ENCODE measurements around the gene FGD3.

FGD3 gene

GRCh38 chr9:93001031-93001430 lies 53.7 kb downstream of the FGD3 start:
- Histone ChIP-seq H3K4me3 (ENCODE audit: low read depth in 1 of 2, low read length in 2 of 2) (no peak overlapping the region), H3K36me3 (ENCODE audit: control insufficient read depth in 1 of 2, insufficient read depth in 2 of 2, low read length in 2 of 2) (peaks cover 0 to 3% of the 10 kb centered on the region in 2 donors), H3K4me1 (ENCODE audit: control insufficient read depth in 1 of 2, insufficient read depth in 2 of 2, low read length in 2 of 2) (no peaks in the 10 kb centered on the region), H3K27ac (ENCODE audit: low read length) (no peak overlapping the region), H3K27me3 (ENCODE audit: low read depth, low read length) (no peaks in the 10 kb centered on the region), H3K9me3 (ENCODE audit: control insufficient read depth in 1 of 2, low read length in 2 of 2) (no peaks in the 10 kb centered on the region)

DNA sequence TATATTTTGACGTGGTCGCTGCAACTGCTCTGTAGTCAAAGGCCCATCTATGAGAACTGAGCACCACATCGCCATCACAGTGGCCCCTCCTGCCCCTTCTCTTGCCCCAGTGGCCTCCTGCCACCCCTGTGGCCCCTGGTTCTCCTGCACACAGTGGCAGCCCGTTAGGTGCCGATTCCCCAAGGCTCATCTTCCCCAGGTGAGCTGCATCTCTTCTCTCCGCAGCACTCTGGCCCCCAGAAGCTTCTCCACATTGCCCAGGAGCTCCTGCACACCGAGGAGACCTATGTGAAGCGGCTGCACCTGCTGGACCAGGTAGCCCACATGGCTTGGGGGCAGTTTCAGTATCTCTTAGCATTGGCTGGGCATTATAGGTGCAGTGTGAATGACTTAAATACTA lies 55.4 kb downstream of the FGD3 start:
- H3K9me3 ChIP-seq (ENCODE audit: control insufficient read depth in 1 of 2, low read length in 2 of 2): no peaks in the 10 kb centered on the region
- peaks cover 0 to 3% of the 10 kb centered on the region in 2 donors for H3K36me3 ChIP-seq (ENCODE audit: control insufficient read depth in 1 of 2, insufficient read depth in 2 of 2, low read length in 2 of 2)
- H3K4me3 ChIP-seq (ENCODE audit: low read depth in 1 of 2, low read length in 2 of 2): no peak overlapping the region
- H3K4me1 ChIP-seq (ENCODE audit: control insufficient read depth in 1 of 2, insufficient read depth in 2 of 2, low read length in 2 of 2): no peaks in the 10 kb centered on the region
- no peaks in the 10 kb centered on the region for H3K27me3 ChIP-seq (ENCODE audit: low read depth, low read length)
- H3K27ac ChIP-seq (ENCODE audit: low read length): no peak overlapping the region

DNA sequence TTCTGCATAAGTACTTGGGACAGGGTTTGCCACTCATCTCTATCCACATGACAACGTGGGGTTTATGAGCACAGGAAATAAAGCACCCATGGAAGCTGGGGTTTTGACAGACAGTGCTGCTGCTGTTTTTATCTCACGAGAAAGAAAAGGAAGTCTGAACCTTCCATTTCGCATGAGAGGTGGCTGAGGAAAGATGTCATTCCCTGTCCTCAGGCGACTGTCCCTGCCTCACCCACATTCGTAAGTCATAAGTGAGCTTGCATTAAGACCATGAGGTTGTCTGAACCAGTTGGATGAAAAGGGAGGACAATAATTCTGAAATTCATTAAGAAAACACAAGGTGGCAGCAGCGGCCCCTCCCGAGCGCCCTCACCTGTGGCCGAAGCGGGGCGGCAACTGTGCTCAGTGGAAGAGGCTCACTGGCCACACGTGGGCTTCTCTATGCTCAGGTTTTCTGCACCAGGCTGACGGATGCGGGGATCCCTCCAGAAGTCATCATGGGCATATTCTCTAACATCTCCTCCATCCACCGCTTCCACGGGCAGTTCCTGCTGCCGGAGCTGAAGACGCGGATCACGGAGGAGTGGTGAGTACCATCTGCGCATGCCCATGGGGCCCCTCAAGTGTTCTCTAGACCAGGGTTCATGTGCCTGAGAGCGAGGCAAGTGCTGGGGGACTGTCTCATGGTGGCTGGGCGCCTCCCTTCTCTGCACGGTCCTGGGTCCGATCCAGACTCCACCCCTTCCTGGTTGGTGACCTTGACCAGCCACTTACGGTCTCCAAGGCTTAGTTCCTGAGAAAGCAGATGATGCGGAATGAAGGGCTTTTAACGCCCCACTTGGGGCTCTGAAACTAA lies 56.5 kb downstream of the FGD3 start:
- no peaks in the 10 kb centered on the region for H3K27me3 ChIP-seq (ENCODE audit: low read depth, low read length)
- peaks cover 0 to 5% of the 10 kb centered on the region in 2 donors for H3K36me3 ChIP-seq (ENCODE audit: control insufficient read depth in 1 of 2, insufficient read depth in 2 of 2, low read length in 2 of 2)
- H3K4me3 ChIP-seq (ENCODE audit: low read depth in 1 of 2, low read length in 2 of 2): peak overlapping the region in 1 of 2 donors; percentile 41
- H3K9me3 ChIP-seq (ENCODE audit: control insufficient read depth in 1 of 2, low read length in 2 of 2): no peaks in the 10 kb centered on the region
- no peak overlapping the region for H3K27ac ChIP-seq (ENCODE audit: low read length)
- H3K4me1 ChIP-seq (ENCODE audit: control insufficient read depth in 1 of 2, insufficient read depth in 2 of 2, low read length in 2 of 2): no peaks in the 10 kb centered on the region

GRCh38 chr9:93004561-93004960 lies 57.2 kb downstream of the FGD3 start:
- peaks cover 0 to 5% of the 10 kb centered on the region in 2 donors for H3K36me3 ChIP-seq (ENCODE audit: control insufficient read depth in 1 of 2, insufficient read depth in 2 of 2, low read length in 2 of 2)
- H3K4me1 ChIP-seq (ENCODE audit: control insufficient read depth in 1 of 2, insufficient read depth in 2 of 2, low read length in 2 of 2): no peaks in the 10 kb centered on the region
- H3K4me3 ChIP-seq (ENCODE audit: low read depth in 1 of 2, low read length in 2 of 2): no peak overlapping the region
- H3K27me3 ChIP-seq (ENCODE audit: low read depth, low read length): no peaks in the 10 kb centered on the region
- H3K9me3 ChIP-seq (ENCODE audit: control insufficient read depth in 1 of 2, low read length in 2 of 2): no peaks in the 10 kb centered on the region
- H3K27ac ChIP-seq (ENCODE audit: low read length): no peak overlapping the region

- Histone ChIP-seq H3K36me3 (ENCODE audit: control insufficient read depth in 1 of 2, insufficient read depth in 2 of 2, low read length in 2 of 2) (peaks cover 0 to 5% of the 10 kb centered on the region in 2 donors), H3K4me1 (ENCODE audit: control insufficient read depth in 1 of 2, insufficient read depth in 2 of 2, low read length in 2 of 2) (no peaks in the 10 kb centered on the region)
Observed at GRCh38 chr9:93005876-93006275, 58.6 kb downstream of the FGD3 start.

GRCh38 chr9:93007529-93008058 lies 60.3 kb downstream of the FGD3 start:
- H3K4me1 ChIP-seq (ENCODE audit: control insufficient read depth in 1 of 2, insufficient read depth in 2 of 2, low read length in 2 of 2): no peaks in the 10 kb centered on the region
- H3K36me3 ChIP-seq (ENCODE audit: control insufficient read depth in 1 of 2, insufficient read depth in 2 of 2, low read length in 2 of 2): peaks cover 0 to 5% of the 10 kb centered on the region in 2 donors
- no peaks in the 10 kb centered on the region for H3K27me3 ChIP-seq (ENCODE audit: low read depth, low read length)
- H3K27ac ChIP-seq (ENCODE audit: low read length): no peak overlapping the region
- no peaks in the 10 kb centered on the region for H3K9me3 ChIP-seq (ENCODE audit: control insufficient read depth in 1 of 2, low read length in 2 of 2)
- no peak overlapping the region for H3K4me3 ChIP-seq (ENCODE audit: low read depth in 1 of 2, low read length in 2 of 2)

More at GRCh38 chr9:93005876-93006275, 58.6 kb downstream of the FGD3 start:
- H3K4me3 ChIP-seq (ENCODE audit: low read depth in 1 of 2, low read length in 2 of 2): no peak overlapping the region
- no peaks in the 10 kb centered on the region for H3K27me3 ChIP-seq (ENCODE audit: low read depth, low read length)
- H3K9me3 ChIP-seq (ENCODE audit: control insufficient read depth in 1 of 2, low read length in 2 of 2): no peaks in the 10 kb centered on the region
- H3K27ac ChIP-seq (ENCODE audit: low read length): no peak overlapping the region

DNA sequence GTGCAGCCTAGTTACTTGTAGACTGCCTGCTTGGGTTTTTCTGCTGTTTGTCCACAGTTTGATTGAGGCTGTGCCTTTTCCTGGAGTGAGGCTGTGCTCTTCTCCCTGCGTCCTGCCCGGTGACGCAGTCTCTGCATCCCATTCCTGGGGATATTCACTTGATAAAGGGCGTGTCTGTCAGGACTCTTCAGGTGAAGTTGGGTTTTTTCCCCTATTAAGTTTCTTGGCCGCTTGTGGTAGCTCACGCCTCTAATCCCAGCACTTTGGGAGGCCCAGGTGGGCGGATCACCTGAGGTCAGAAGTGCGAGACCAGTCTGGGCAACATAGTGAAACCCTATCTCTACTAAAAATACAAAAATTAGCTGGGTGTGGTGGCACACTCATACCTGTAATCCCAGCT lies 61.1 kb downstream of the FGD3 start:
- Histone ChIP-seq H3K4me1 (ENCODE audit: control insufficient read depth in 1 of 2, insufficient read depth in 2 of 2, low read length in 2 of 2) (no peaks in the 10 kb centered on the region), H3K27ac (ENCODE audit: low read length) (no peak overlapping the region), H3K27me3 (ENCODE audit: low read depth, low read length) (no peaks in the 10 kb centered on the region), H3K36me3 (ENCODE audit: control insufficient read depth in 1 of 2, insufficient read depth in 2 of 2, low read length in 2 of 2) (peaks cover 0 to 7% of the 10 kb centered on the region in 2 donors), H3K9me3 (ENCODE audit: control insufficient read depth in 1 of 2, low read length in 2 of 2) (no peaks in the 10 kb centered on the region), H3K4me3 (ENCODE audit: low read depth in 1 of 2, low read length in 2 of 2) (no peak overlapping the region)

DNA sequence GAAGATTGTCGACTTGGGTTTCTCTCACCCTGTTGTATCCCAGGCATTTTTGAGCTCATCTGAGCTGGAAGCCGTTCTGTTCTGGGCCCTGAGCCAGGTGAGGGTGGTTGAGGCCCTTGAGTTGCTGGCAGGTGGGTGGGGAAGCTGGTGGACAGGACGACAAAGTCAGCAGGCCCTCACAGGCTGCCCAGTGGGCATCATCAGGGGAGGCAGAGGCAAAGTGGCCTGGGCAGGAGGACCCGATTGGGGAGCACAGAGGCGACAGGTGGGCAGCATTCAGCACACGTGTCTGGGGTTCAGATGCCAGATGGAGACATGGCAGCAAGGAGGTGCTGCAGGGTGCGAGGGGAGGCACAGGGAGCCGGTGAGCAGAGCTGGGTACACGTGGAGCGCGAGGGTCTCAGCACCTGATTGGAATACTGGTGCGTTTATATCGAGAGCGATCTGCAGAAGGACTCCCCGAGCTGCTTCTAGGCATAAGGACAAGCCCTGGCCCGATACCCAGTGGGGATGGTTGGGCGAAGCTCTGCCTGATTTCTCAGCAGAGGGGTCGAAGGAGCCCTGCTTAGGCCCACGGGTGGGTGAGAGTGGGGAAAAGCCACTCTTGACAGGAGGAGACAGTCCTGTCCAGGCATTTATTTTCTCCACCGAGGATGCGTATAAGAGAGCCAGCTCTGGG lies 62.2 kb downstream of the FGD3 start:
- Histone ChIP-seq H3K36me3 (ENCODE audit: control insufficient read depth in 1 of 2, insufficient read depth in 2 of 2, low read length in 2 of 2) (peaks cover 5 to 8% of the 10 kb centered on the region in 2 donors), H3K27ac (ENCODE audit: low read length) (no peak overlapping the region)

GRCh38 chr9:93010056-93010455 lies 62.7 kb downstream of the FGD3 start:
- no peak overlapping the region for H3K27ac ChIP-seq (ENCODE audit: low read length)
- H3K4me3 ChIP-seq (ENCODE audit: low read depth in 1 of 2, low read length in 2 of 2): no peak overlapping the region
- H3K36me3 ChIP-seq (ENCODE audit: control insufficient read depth in 1 of 2, insufficient read depth in 2 of 2, low read length in 2 of 2): peaks cover 5 to 8% of the 10 kb centered on the region in 2 donors

More for the DNA sequence above, 62.2 kb downstream of the FGD3 start:
- Histone ChIP-seq H3K4me1 (ENCODE audit: control insufficient read depth in 1 of 2, insufficient read depth in 2 of 2, low read length in 2 of 2) (no peaks in the 10 kb centered on the region), H3K27me3 (ENCODE audit: low read depth, low read length) (no peaks in the 10 kb centered on the region), H3K9me3 (ENCODE audit: control insufficient read depth in 1 of 2, low read length in 2 of 2) (no peaks in the 10 kb centered on the region), H3K4me3 (ENCODE audit: low read depth in 1 of 2, low read length in 2 of 2) (no peak overlapping the region)

GRCh38 chr9:93010704-93011103 lies 63.4 kb downstream of the FGD3 start:
- Histone ChIP-seq H3K36me3 (ENCODE audit: control insufficient read depth in 1 of 2, insufficient read depth in 2 of 2, low read length in 2 of 2) (peaks cover 5 to 6% of the 10 kb centered on the region in 2 donors), H3K9me3 (ENCODE audit: control insufficient read depth in 1 of 2, low read length in 2 of 2) (no peaks in the 10 kb centered on the region), H3K4me1 (ENCODE audit: control insufficient read depth in 1 of 2, insufficient read depth in 2 of 2, low read length in 2 of 2) (no peaks in the 10 kb centered on the region), H3K4me3 (ENCODE audit: low read depth in 1 of 2, low read length in 2 of 2) (no peak overlapping the region), H3K27me3 (ENCODE audit: low read depth, low read length) (no peaks in the 10 kb centered on the region), H3K27ac (ENCODE audit: low read length) (no peak overlapping the region)

More at GRCh38 chr9:93010056-93010455, 62.7 kb downstream of the FGD3 start:
- Histone ChIP-seq H3K4me1 (ENCODE audit: control insufficient read depth in 1 of 2, insufficient read depth in 2 of 2, low read length in 2 of 2) (no peaks in the 10 kb centered on the region), H3K9me3 (ENCODE audit: control insufficient read depth in 1 of 2, low read length in 2 of 2) (no peaks in the 10 kb centered on the region), H3K27me3 (ENCODE audit: low read depth, low read length) (no peaks in the 10 kb centered on the region)

GRCh38 chr9:93011114-93011513 lies 63.8 kb downstream of the FGD3 start:
- H3K4me3 ChIP-seq (ENCODE audit: low read depth in 1 of 2, low read length in 2 of 2): no peak overlapping the region
- H3K9me3 ChIP-seq (ENCODE audit: control insufficient read depth in 1 of 2, low read length in 2 of 2): no peaks in the 10 kb centered on the region
- no peaks in the 10 kb centered on the region for H3K4me1 ChIP-seq (ENCODE audit: control insufficient read depth in 1 of 2, insufficient read depth in 2 of 2, low read length in 2 of 2)
- H3K27ac ChIP-seq (ENCODE audit: low read length): no peak overlapping the region
- peaks cover 5 to 6% of the 10 kb centered on the region in 2 donors for H3K36me3 ChIP-seq (ENCODE audit: control insufficient read depth in 1 of 2, insufficient read depth in 2 of 2, low read length in 2 of 2)
- no peaks in the 10 kb centered on the region for H3K27me3 ChIP-seq (ENCODE audit: low read depth, low read length)

Data from muscle layer of duodenum (tissue), 2 donors.